ENCODE measurements around the gene PCDHA13.

- TF ChIP-seq EP300 (IDR thresholded peaks at IDR 0.05) (no peak), CTCF (IDR thresholded peaks at IDR 0.05) (no peak)
These were observed 24.0 kb upstream of the PCDHA13 start for GRCh38 chr5:140857987-140858240.
